KMS-11 (cell line): ENCODE results near the gene ZYX.

Experiments
- H2AFZ ChIP-seq: fragments of 200-600 bp; sonication (generic); 2 replicates; pipeline ENCODE4 v1.6.1; 2016; ENCODE audit warnings: antibody characterized with exemption, mixed run types, low read depth
- H3K27ac ChIP-seq: fragments of 200-600 bp; sonication (generic); 2 replicates; pipeline ENCODE4 v1.6.1; 2016; ENCODE audit warnings: mild to moderate bottlenecking, mixed run types
- H3K27me3 ChIP-seq: fragments of 200-600 bp; sonication (generic); 2 replicates; pipeline ENCODE4 v1.6.1; 2017; ENCODE audit warnings: mild to moderate bottlenecking, low read depth, mixed run types, moderate library complexity; ENCODE audit not compliant: insufficient read depth
- H3K36me3 ChIP-seq: fragments of 200-600 bp; sonication (generic); 2 replicates; pipeline ENCODE4 v1.6.1; 2017; ENCODE audit warnings: mild to moderate bottlenecking, mixed run types; ENCODE audit not compliant: insufficient read depth
- H3K4me1 ChIP-seq: fragments of 200-600 bp; sonication (generic); 2 replicates; pipeline ENCODE4 v1.6.1; 2016; ENCODE audit warnings: mild to moderate bottlenecking, low read depth, mixed run types; ENCODE audit not compliant: poor library complexity, severe bottlenecking
- H3K4me2 ChIP-seq: fragments of 200-600 bp; sonication (generic); 2 replicates; pipeline ENCODE4 v1.7.0; 2016; ENCODE audit warnings: mild to moderate bottlenecking, mixed run types
- H3K4me3 ChIP-seq: fragments of 200-600 bp; sonication (generic); IDR thresholded peaks from 2 replicates; pipeline ENCODE4 v1.6.1; 2017; ENCODE audit warnings: low read depth, low read length, mixed read lengths; ENCODE audit not compliant: insufficient read depth
- H3K79me2 ChIP-seq: fragments of 200-600 bp; sonication (generic); 2 replicates; pipeline ENCODE4 v1.6.1; 2016; ENCODE audit warnings: low read depth, mixed run types; ENCODE audit not compliant: insufficient read depth
- H3K9ac ChIP-seq: fragments of 200-600 bp; sonication (generic); 2 replicates; pipeline ENCODE4 v1.6.1; 2016; ENCODE audit warnings: mild to moderate bottlenecking, mixed run types
- H4K20me1 ChIP-seq: fragments of 200-600 bp; sonication (generic); 2 replicates; pipeline ENCODE4 v1.6.1; 2016; ENCODE audit warnings: mild to moderate bottlenecking, mixed run types; ENCODE audit not compliant: insufficient read depth
- CTCF ChIP-seq: fragments of 200-600 bp; sonication (generic); conservative IDR thresholded peaks from 2 replicates; pipeline ENCODE4 v1.6.1; 2017; ENCODE audit warnings: low read depth, mild to moderate bottlenecking, antibody characterized with exemption, low read length, moderate library complexity, mixed read lengths

Gene ZYX

GRCh38 chr7:143407287-143408251, 26.4 kb downstream of the ZYX start:
- Histone ChIP-seq H3K27me3 (no peaks in the 10 kb centered on the region), H3K36me3 (no peaks in the 10 kb centered on the region), H2AFZ (no peak overlapping the region), H3K4me1 (no peaks in the 10 kb centered on the region), H3K4me3 (no peak overlapping the region), H3K4me2 (no peak overlapping the region), H3K79me2 (no peaks in the 10 kb centered on the region), H3K9ac (no peak overlapping the region), H3K27ac (no peak overlapping the region), H4K20me1 (no peaks in the 10 kb centered on the region)
- TF ChIP-seq CTCF = no peak

DNA sequence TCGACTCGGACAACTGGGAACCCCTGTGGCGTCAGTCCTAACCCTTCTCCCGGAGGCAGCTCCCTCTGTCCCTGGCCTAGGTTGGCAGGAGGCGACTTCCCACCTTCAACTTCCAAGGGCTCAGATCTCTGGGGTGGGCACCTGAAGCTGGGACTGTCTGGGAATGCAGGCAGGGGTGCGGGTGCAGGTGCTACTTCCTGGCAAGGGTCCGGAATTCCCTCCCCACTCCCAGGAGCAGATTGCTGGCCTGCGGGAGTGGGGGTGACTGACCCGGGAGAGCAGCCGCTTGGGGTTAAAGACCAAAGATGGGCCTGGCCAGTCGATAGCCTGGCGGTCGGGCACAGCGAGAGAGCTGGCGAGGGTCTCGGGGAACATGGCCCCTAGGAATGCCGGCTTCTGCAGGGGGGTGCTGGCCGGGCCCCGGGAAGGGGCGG, 27.1 kb downstream of the ZYX start:
- Histone ChIP-seq H3K27ac (no peak overlapping the region), H3K9ac (no peak overlapping the region), H3K27me3 (no peaks in the 10 kb centered on the region), H3K4me2 (no peak overlapping the region), H4K20me1 (no peaks in the 10 kb centered on the region), H2AFZ (no peak overlapping the region), H3K4me3 (no peak overlapping the region), H3K4me1 (no peaks in the 10 kb centered on the region), H3K36me3 (no peaks in the 10 kb centered on the region), H3K79me2 (no peaks in the 10 kb centered on the region)
- no peak for TF ChIP-seq CTCF

- H2AFZ ChIP-seq = peak within 1 kb of the TSS; percentile 18; the same call in 1 of the 2 replicates
- no peaks in the 10 kb centered on the region for H3K4me1 ChIP-seq
- H3K27ac ChIP-seq = no peak within 1 kb of the TSS
- TF ChIP-seq CTCF = peak; percentile 47; the same call in 1 of the 2 replicates
- H4K20me1 ChIP-seq = no peaks in the 10 kb centered on the region
- H3K79me2 ChIP-seq = no peaks in the 10 kb centered on the region
- no peak within 1 kb of the TSS for H3K4me3 ChIP-seq
- no peak within 1 kb of the TSS for H3K9ac ChIP-seq
- H3K27me3 ChIP-seq = no peaks in the 10 kb centered on the region
- no peaks in the 10 kb centered on the region for H3K36me3 ChIP-seq
- H3K4me2 ChIP-seq = peak within 1 kb of the TSS; percentile 71
Observed at GRCh38 chr7:143408686-143409561, 27.8 kb downstream of the ZYX start, which contains the start of gene EPHA1. Gene EPHA1, minus strand, starts transcription at chr7:143408856. Its CDS starts 51 bp downstream, at chr7:143408805.

- H2AFZ ChIP-seq = no peak overlapping the region
- TF ChIP-seq CTCF = no peak
- H3K4me2 ChIP-seq = no peak overlapping the region
- H3K4me1 ChIP-seq = no peaks in the 10 kb centered on the region
- no peak overlapping the region for H3K4me3 ChIP-seq
- no peaks in the 10 kb centered on the region for H3K79me2 ChIP-seq
- no peaks in the 10 kb centered on the region for H4K20me1 ChIP-seq
- no peaks in the 10 kb centered on the region for H3K36me3 ChIP-seq
- H3K27me3 ChIP-seq = no peaks in the 10 kb centered on the region
- no peak overlapping the region for H3K9ac ChIP-seq
- no peak overlapping the region for H3K27ac ChIP-seq
Observed at GRCh38 chr7:143410521-143411004, 29.4 kb downstream of the ZYX start.
